Measurements from ENCODE around the gene C1orf94. TPM values are rescaled to one million over a fixed set of nuclear protein-coding genes. Genes with fewer than 3 reads are reported as not detected.

C1orf94 gene
- total and polyA plus RNA-seq, 2 experiments from 2014 or later, result not detected

- 61% methylated on average over 12 of the region's 12 CpGs for WGBS, 2 experiments (ENCODE audit: low coverage in 1 of 2, low lambda C conversion rate in 2 of 2, missing lambda C conversion rate in 2 of 2)
- no peak overlapping the region for H3K27ac ChIP-seq
- TF ChIP-seq EZH2 (IDR thresholded peaks at IDR 0.05; ENCODE audit: insufficient read depth, poor library complexity, severe bottlenecking) (no peak), EZH2phosphoT487 (IDR thresholded peaks at IDR 0.05; ENCODE audit: insufficient read depth, low read depth) (no peak)
- no peaks in the 10 kb centered on the region for H4K20me1 ChIP-seq (ENCODE audit: insufficient read depth)
- no peak for DNase-seq
- no peaks in the 10 kb centered on the region for H3K4me1 ChIP-seq (ENCODE audit: insufficient read depth)
- in situ Hi-C loops (cut with MboI), result no loop called here
- no peak overlapping the region for H3K9ac ChIP-seq
- peaks cover 39% of the 10 kb centered on the region for H3K27me3 ChIP-seq (replicated peaks; ENCODE audit: insufficient read depth)
- H2AFZ ChIP-seq, result no peak overlapping the region
- no peak overlapping the region for H3K4me3 ChIP-seq
- H3K79me2 ChIP-seq (ENCODE audit: insufficient read depth), result no peaks in the 10 kb centered on the region
- no peaks in the 10 kb centered on the region for H3K36me3 ChIP-seq (ENCODE audit: low read depth)
- H3K9me3 ChIP-seq (ENCODE audit: low read depth), result no peaks in the 10 kb centered on the region
- no peaks in the 10 kb centered on the region for H3K9me2 ChIP-seq (ENCODE audit: insufficient read depth)
- H3K4me2 ChIP-seq (ENCODE audit: unreplicated experiment), result no peak overlapping the region
- H3F3A ChIP-seq (ENCODE audit: insufficient read depth), result no peaks in the 10 kb centered on the region
These were observed 10.2 kb downstream of the C1orf94 start for GRCh38 chr1:34186741-34187494.

- H3K79me2 ChIP-seq (ENCODE audit: insufficient read depth), result no peaks in the 10 kb centered on the region
- peaks cover 37% of the 10 kb centered on the region for H3K27me3 ChIP-seq (replicated peaks; ENCODE audit: insufficient read depth)
- no peaks in the 10 kb centered on the region for H3F3A ChIP-seq (ENCODE audit: insufficient read depth)
- H4K20me1 ChIP-seq (ENCODE audit: insufficient read depth), result no peaks in the 10 kb centered on the region
- no peak overlapping the region for H3K4me2 ChIP-seq (ENCODE audit: unreplicated experiment)
- H3K27ac ChIP-seq, result no peak overlapping the region
- no peak overlapping the region for H3K9ac ChIP-seq
- no peak overlapping the region for H3K4me3 ChIP-seq
- no peaks in the 10 kb centered on the region for H3K9me2 ChIP-seq (ENCODE audit: insufficient read depth)
- in situ Hi-C loops (cut with MboI), result no loop called here
- no peak overlapping the region for H2AFZ ChIP-seq
- H3K36me3 ChIP-seq (ENCODE audit: low read depth), result no peaks in the 10 kb centered on the region
- no peak for TF ChIP-seq EZH2phosphoT487 (IDR thresholded peaks at IDR 0.05; ENCODE audit: insufficient read depth, low read depth)
- TF ChIP-seq EZH2 (IDR thresholded peaks at IDR 0.05; ENCODE audit: insufficient read depth, poor library complexity, severe bottlenecking), result no peak
- no peaks in the 10 kb centered on the region for H3K4me1 ChIP-seq (ENCODE audit: insufficient read depth)
- 4 to 9% methylated on average over 8 of the region's 8 CpGs for WGBS, 2 experiments (ENCODE audit: low coverage in 1 of 2, low lambda C conversion rate in 2 of 2, missing lambda C conversion rate in 2 of 2)
- no peaks in the 10 kb centered on the region for H3K9me3 ChIP-seq (ENCODE audit: low read depth)
- DNase-seq, result peak; percentile 15
These were observed 11.7 kb downstream of the C1orf94 start for GRCh38 chr1:34188418-34188817.

- Histone ChIP-seq H3K79me2 (ENCODE audit: insufficient read depth) (no peaks in the 10 kb centered on the region), H3K27ac (no peak overlapping the region), H3K4me2 (ENCODE audit: unreplicated experiment) (no peak overlapping the region), H2AFZ (no peak overlapping the region), H3K9ac (no peak overlapping the region), H3K9me3 (ENCODE audit: low read depth) (no peaks in the 10 kb centered on the region), H3K4me1 (ENCODE audit: insufficient read depth) (no peaks in the 10 kb centered on the region), H3K4me3 (no peak overlapping the region), H3K27me3 (replicated peaks; ENCODE audit: insufficient read depth) (peaks cover 37% of the 10 kb centered on the region), H3K9me2 (ENCODE audit: insufficient read depth) (no peaks in the 10 kb centered on the region), H3K36me3 (ENCODE audit: low read depth) (no peaks in the 10 kb centered on the region), H3F3A (ENCODE audit: insufficient read depth) (no peaks in the 10 kb centered on the region), H4K20me1 (ENCODE audit: insufficient read depth) (no peaks in the 10 kb centered on the region)
- no peak for DNase-seq
- no peak for TF ChIP-seq EZH2phosphoT487 (IDR thresholded peaks at IDR 0.05; ENCODE audit: insufficient read depth, low read depth)
- in situ Hi-C loops (cut with MboI), result no loop called here
- 62 to 65% methylated on average over 4 of the region's 4 CpGs for WGBS, 2 experiments (ENCODE audit: low coverage in 1 of 2, low lambda C conversion rate in 2 of 2, missing lambda C conversion rate in 2 of 2)
These were observed 12.3 kb downstream of the C1orf94 start for GRCh38 chr1:34188985-34189384.

DNA sequence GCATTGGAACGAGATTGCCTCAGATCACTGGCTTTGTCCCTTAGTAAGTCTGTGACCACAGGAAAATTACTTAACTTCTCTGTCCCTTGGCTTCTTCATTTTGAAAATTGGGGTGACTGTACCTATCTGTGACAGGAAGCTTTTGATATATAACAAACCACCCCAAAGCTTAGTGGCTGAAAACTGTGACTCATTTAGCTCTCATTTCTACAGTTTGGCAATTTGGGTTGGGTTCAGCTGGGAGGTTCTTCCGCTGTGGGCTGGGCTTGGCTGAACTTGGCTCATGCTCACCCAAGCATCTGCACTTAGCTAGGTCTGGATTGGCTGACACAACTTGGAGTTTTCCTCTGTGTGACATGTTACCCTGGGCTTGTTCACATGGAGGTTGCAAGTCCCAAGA lies 14.0 kb downstream of the C1orf94 start:
- Histone ChIP-seq H3K27me3 (replicated peaks; ENCODE audit: insufficient read depth) (peaks cover 27% of the 10 kb centered on the region), H3K4me2 (ENCODE audit: unreplicated experiment) (no peak overlapping the region), H3K9me2 (ENCODE audit: insufficient read depth) (no peaks in the 10 kb centered on the region), H3K4me3 (no peak overlapping the region), H3K79me2 (ENCODE audit: insufficient read depth) (no peaks in the 10 kb centered on the region), H3K36me3 (ENCODE audit: low read depth) (no peaks in the 10 kb centered on the region), H3K27ac (no peak overlapping the region), H3K4me1 (ENCODE audit: insufficient read depth) (no peaks in the 10 kb centered on the region), H3K9me3 (ENCODE audit: low read depth) (no peaks in the 10 kb centered on the region), H3F3A (ENCODE audit: insufficient read depth) (no peaks in the 10 kb centered on the region), H2AFZ (no peak overlapping the region), H3K9ac (no peak overlapping the region), H4K20me1 (ENCODE audit: insufficient read depth) (no peaks in the 10 kb centered on the region)
- TF ChIP-seq EZH2phosphoT487 (IDR thresholded peaks at IDR 0.05; ENCODE audit: insufficient read depth, low read depth) (no peak), EZH2 (IDR thresholded peaks at IDR 0.05; ENCODE audit: insufficient read depth, poor library complexity, severe bottlenecking) (no peak)
- WGBS, 2 experiments (ENCODE audit: low coverage in 1 of 2, low lambda C conversion rate in 2 of 2, missing lambda C conversion rate in 2 of 2), result 62 to 70% methylated on average over 2 of the region's 2 CpGs
- in situ Hi-C loops (cut with MboI), result no loop called here
- DNase-seq, result no peak

Measured in GM23248 (cell line).